H1 (cell line): ENCODE measurements around the gene TTC33. TPM values are rescaled to one million over a fixed set of nuclear protein-coding genes. Genes with fewer than 3 reads are reported as not detected.

ENCODE experiments used
- CTCF ChIA-PET: fragments of 300-600 bp; sonication (Branson Sonifier 250); formaldehyde crosslinking; loops from one replicate; lab custom pipeline; 2021; ENCODE audit not compliant: partially characterized antibody; lab: Charles Lee
- POLR2A ChIA-PET: fragments of 300-600 bp; sonication (Branson Sonifier 250); formaldehyde crosslinking; loops from one replicate; lab custom pipeline; 2021; ENCODE audit warnings: inconsistent platforms; ENCODE audit not compliant: partially characterized antibody; lab: Charles Lee
- DNase-seq, 2 experiments: peaks; one replicate each; pipeline versions ENCODE4 v3.0.0 to v3.0.0-alpha.2; 2010 to 2022; ENCODE audit warnings: low spot score in 2 of 2, low read depth in 1 of 2, mixed read lengths in 1 of 2
- FAIRE-seq: peaks from 2 replicates; lab custom pipeline; 2011; peaks lifted over from hg19 to GRCh38; lab: Jason Lieb, UNC
- H2AFZ ChIP-seq: 2 replicates; pipeline ENCODE4 v1.8.1; 2012; ENCODE audit warnings: low read length, inconsistent platforms
- H2AK5ac ChIP-seq: 2 replicates; pipeline ENCODE4 v1.6.1; 2013; ENCODE audit warnings: low read depth, low read length
- H2BK120ac ChIP-seq: replicated peaks from 2 replicates; pipeline ENCODE3; 2013; ENCODE audit warnings: low read depth, low read length, inconsistent platforms
- H2BK12ac ChIP-seq: 2 replicates; pipeline ENCODE4 v1.6.1; 2013; ENCODE audit warnings: low read depth, low read length
- H2BK15ac ChIP-seq: 2 replicates; pipeline ENCODE4 v1.6.1; 2013; ENCODE audit warnings: low read length
- H2BK20ac ChIP-seq: 2 replicates; pipeline ENCODE4 v1.6.1; 2013; ENCODE audit warnings: low read length
- H2BK5ac ChIP-seq: 2 replicates; pipeline ENCODE4 v1.6.1; 2013; ENCODE audit warnings: low read depth, low read length
- H3K14ac ChIP-seq: 2 replicates; pipeline ENCODE4 v1.6.1; 2013; ENCODE audit warnings: inconsistent platforms; ENCODE audit not compliant: insufficient read length
- H3K18ac ChIP-seq: 2 replicates; pipeline ENCODE4 v1.6.1; 2013; ENCODE audit warnings: low read length; ENCODE audit errors: extremely low read depth
- H3K23ac ChIP-seq: 2 replicates; pipeline ENCODE4 v1.6.1; 2013; ENCODE audit warnings: inconsistent platforms; ENCODE audit not compliant: insufficient read length
- H3K23me2 ChIP-seq: 2 replicates; pipeline ENCODE4 v1.6.1; 2013; ENCODE audit warnings: low read depth, low read length
- H3K27ac ChIP-seq: 2 replicates; pipeline ENCODE4 v1.6.1; 2011; ENCODE audit warnings: low read depth, low read length, inconsistent platforms
- H3K27me3 ChIP-seq, 4 experiments: replicated peaks in 1 of 4; 1 replicate in 1 of 4; 2 replicates in 3 of 4; pipeline versions ENCODE4 v1.6.1 to v1.8.1; 2011 to 2013; ENCODE audit warnings: low read length in 3 of 4, mild to moderate bottlenecking in 3 of 4, inconsistent platforms in 2 of 4, mixed read lengths in 2 of 4, moderate library complexity in 1 of 4; ENCODE audit not compliant: control insufficient read depth in 3 of 4, insufficient read depth in 3 of 4; ENCODE audit errors: extremely low read depth in 1 of 4
- H3K36me3 ChIP-seq, 4 experiments: 2 replicates each; pipeline versions ENCODE4 v1.6.1 to v1.8.1; 2011 to 2013; ENCODE audit warnings: mild to moderate bottlenecking in 4 of 4, low read length in 3 of 4, moderate library complexity in 2 of 4, control low read depth in 1 of 4, inconsistent platforms in 1 of 4; ENCODE audit not compliant: insufficient read depth in 4 of 4, control insufficient read depth in 2 of 4
- H3K4ac ChIP-seq: replicated peaks from 2 replicates; pipeline ENCODE3; 2013; ENCODE audit warnings: low read length, low read depth, mixed read lengths, inconsistent platforms; ENCODE audit not compliant: insufficient read length
- H3K4me1 ChIP-seq, 4 experiments: replicated peaks in 1 of 4; 1 replicate in 1 of 4; 2 replicates in 3 of 4; pipeline versions ENCODE4 v1.6.1 to v1.8.1; 2011 to 2013; ENCODE audit warnings: low read length in 3 of 4, inconsistent platforms in 2 of 4, mixed read lengths in 1 of 4; ENCODE audit not compliant: insufficient read depth in 4 of 4, control insufficient read depth in 3 of 4
- H3K4me2 ChIP-seq, 2 experiments: 2 replicates each; pipeline versions ENCODE4 v1.6.1 to v1.8.1; 2011 to 2013; ENCODE audit warnings: low read depth in 2 of 2, low read length in 2 of 2, control low read depth in 1 of 2, inconsistent platforms in 1 of 2, mild to moderate bottlenecking in 1 of 2; ENCODE audit not compliant: insufficient read depth in 1 of 2
- H3K4me3 ChIP-seq, 4 experiments: fragments of 200-600, 300-600 bp in 1 of 4; sonication (generic), shearing (Covaris generic), sonication (Bioruptor Twin) in 1 of 4; 2 replicates each; pipeline versions ENCODE4 v1.5.1 to v1.8.1; 2011 to 2016; ENCODE audit warnings: low read length in 4 of 4, low read depth in 3 of 4, control low read depth in 2 of 4, inconsistent platforms in 2 of 4, mild to moderate bottlenecking in 2 of 4, mixed read lengths in 1 of 4, moderate library complexity in 1 of 4; ENCODE audit not compliant: insufficient read depth in 2 of 4; ENCODE audit errors: extremely low read depth in 1 of 4
- H3K56ac ChIP-seq: replicated peaks from 2 replicates; pipeline ENCODE3; 2013; ENCODE audit warnings: low read depth, mild to moderate bottlenecking, mixed read lengths, low read length, inconsistent platforms; ENCODE audit not compliant: insufficient read length
- H3K79me1 ChIP-seq: 2 replicates; pipeline ENCODE4 v1.6.1; 2013; ENCODE audit warnings: low read depth, low read length, control low read depth
- H3K79me2 ChIP-seq, 2 experiments: 2 replicates each; pipeline versions ENCODE4 v1.6.1 to v1.8.1; 2012 to 2013; ENCODE audit warnings: low read length in 2 of 2, mild to moderate bottlenecking in 2 of 2, inconsistent platforms in 1 of 2; ENCODE audit not compliant: insufficient read depth in 2 of 2, control insufficient read depth in 1 of 2
- H3K9ac ChIP-seq, 4 experiments: replicated peaks in 1 of 4; 1 replicate in 1 of 4; 2 replicates in 3 of 4; pipeline versions ENCODE4 v1.6.1 to v1.8.1; 2011 to 2013; ENCODE audit warnings: low read depth in 3 of 4, low read length in 3 of 4, control low read depth in 2 of 4, mild to moderate bottlenecking in 2 of 4, moderate library complexity in 2 of 4, inconsistent platforms in 1 of 4; ENCODE audit errors: extremely low read depth in 1 of 4
- H3K9me3 ChIP-seq, 2 experiments: 2 replicates each; pipeline versions ENCODE4 v1.6.1 to v1.8.1; 2012 to 2013; ENCODE audit warnings: mild to moderate bottlenecking in 2 of 2, moderate library complexity in 2 of 2, control low read depth in 1 of 2, inconsistent platforms in 1 of 2, low read depth in 1 of 2, low read length in 1 of 2, mixed read lengths in 1 of 2; ENCODE audit not compliant: insufficient read depth in 2 of 2
- H4K20me1 ChIP-seq, 2 experiments: replicated peaks in 1 of 2; 2 replicates each; pipeline versions ENCODE3 to v1.8.1; 2011 to 2013; ENCODE audit warnings: inconsistent platforms in 2 of 2, low read length in 2 of 2, mild to moderate bottlenecking in 1 of 2; ENCODE audit not compliant: insufficient read depth in 2 of 2, control insufficient read depth in 1 of 2
- H4K5ac ChIP-seq: 2 replicates; pipeline ENCODE4 v1.6.1; 2013; ENCODE audit warnings: low read length, low read depth, mixed read lengths, inconsistent platforms; ENCODE audit not compliant: insufficient read length
- H4K8ac ChIP-seq: 2 replicates; pipeline ENCODE4 v1.8.0; 2013; ENCODE audit warnings: mild to moderate bottlenecking, moderate library complexity, low read length, inconsistent platforms; ENCODE audit not compliant: insufficient read depth; ENCODE audit errors: extremely low read depth
- H4K91ac ChIP-seq: replicated peaks from 2 replicates; pipeline ENCODE3; 2013; ENCODE audit warnings: low read length, mixed read lengths, inconsistent platforms; ENCODE audit not compliant: insufficient read length
- WGBS, 2 experiments: shearing (Covaris generic) in 1 of 2; methylation state at CpG; one replicate each; pipeline versions ENCODE4 v1.1.6 to v1.1.7; 2013 to 2015; ENCODE audit warnings: low lambda C conversion rate in 2 of 2, mixed read lengths in 2 of 2, inconsistent platforms in 1 of 2, low coverage in 1 of 2, missing lambda C conversion rate in 1 of 2; ENCODE audit not compliant: insufficient replicate concordance in 2 of 2, insufficient coverage in 1 of 2, insufficient read length in 1 of 2; ENCODE audit errors: extremely low coverage in 1 of 2, missing lambda C conversion rate in 1 of 2; 5-methylcytosine and 5-hydroxymethylcytosine counted together
- polyA plus RNA-seq, 7 experiments: library from polyadenylated mRNA; depleted of rRNA in 3 of 7; stranded (reverse) in 5 of 7; unstranded in 2 of 7; fragments of >200 nt in 5 of 7; fragments of 200-250 nt in 2 of 7; gene quantifications; 1 replicate in 5 of 7; 2 replicates in 1 of 7; 4 replicates in 1 of 7; pipeline versions ENCODE4 v1.2.1 to v1.2.3, GENCODE V29; 2011 to 2013; ENCODE audit warnings: missing spikeins in 2 of 7, mixed read lengths in 2 of 7
- total RNA-seq: library from RNA; stranded (reverse); fragmentation: NEBNext Ultra II Directional; extraction: Animal tissue kit (Norgen Biotek cat#: 25700); gene quantifications from 2 replicates; pipeline ENCODE4 v1.2.1, GENCODE V29; 2021

The TTC33 gene
- total and polyA plus RNA-seq, 2 of the 8 experiments (the other 6 are each of a cell fraction or from before 2014, with no cell fraction given) = 1.2 to 12.6 TPM

DNA sequence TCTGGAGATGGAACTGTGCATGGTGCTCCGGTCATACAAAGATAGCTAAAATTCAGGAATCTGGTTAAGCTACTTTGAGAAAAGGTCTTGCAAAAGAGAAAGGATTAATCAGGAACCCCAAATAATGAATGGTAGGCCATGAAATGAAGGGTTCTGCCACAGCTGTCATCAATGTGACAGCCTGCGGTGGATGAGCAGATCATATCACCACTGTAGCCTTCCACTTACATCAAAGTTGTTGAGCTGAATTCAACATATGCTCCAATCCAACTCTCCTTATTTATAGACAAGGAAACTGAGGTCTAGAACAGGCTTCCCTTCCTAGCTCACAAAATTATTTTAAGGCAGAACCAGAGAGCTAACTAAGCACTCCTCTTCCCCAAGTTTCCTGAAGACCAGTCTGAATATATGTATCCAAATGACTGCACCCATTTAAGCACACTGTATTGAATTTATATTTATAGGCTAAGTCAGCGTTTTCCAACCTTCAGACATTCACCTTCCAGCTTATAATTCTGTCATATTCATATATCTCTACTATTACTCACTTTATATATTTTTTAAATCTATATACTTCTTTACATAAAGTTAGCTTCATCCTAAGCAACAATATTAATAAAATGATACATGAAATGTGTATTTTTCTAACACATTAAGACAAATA, 90.0 kb downstream of the TTC33 start:
- no peak overlapping the region for H3K9ac ChIP-seq
- H3K4ac ChIP-seq = no peak overlapping the region
- H2AFZ ChIP-seq = no peak overlapping the region
- H4K5ac ChIP-seq = no peak overlapping the region
- H3K4me2 ChIP-seq = no peak overlapping the region
- H3K56ac ChIP-seq = no peak overlapping the region
- H3K14ac ChIP-seq = no peak overlapping the region
- H3K27me3 ChIP-seq = no peaks in the 10 kb centered on the region
- DNase-seq (no peak), FAIRE-seq (no peak)
- no peak overlapping the region for H2BK5ac ChIP-seq
- no peak overlapping the region for H3K23ac ChIP-seq
- 88% methylated on average over 3 of the region's 3 CpGs; no CpG with 5 or more reads in 1 of the 2 experiments for WGBS, 2 experiments
- H3K36me3 ChIP-seq = no peaks in the 10 kb centered on the region
- H4K91ac ChIP-seq = no peak overlapping the region
- H4K20me1 ChIP-seq = no peaks in the 10 kb centered on the region
- no peak overlapping the region for H2BK20ac ChIP-seq
- no peak overlapping the region for H4K8ac ChIP-seq
- H3K79me2 ChIP-seq = no peaks in the 10 kb centered on the region
- no peak overlapping the region for H3K4me3 ChIP-seq
- no peak overlapping the region for H2BK12ac ChIP-seq
- H3K9me3 ChIP-seq = no peaks in the 10 kb centered on the region
- no peak overlapping the region for H3K18ac ChIP-seq
- H2BK120ac ChIP-seq = no peak overlapping the region
- no peaks in the 10 kb centered on the region for H3K4me1 ChIP-seq
- CTCF ChIA-PET = interaction anchor here (0.7 to 1.3 kb wide), 5 partner anchors 10 to 188 kb away, joined by 3 read pairs; no protein-coding TSS in a partner anchor
- H3K23me2 ChIP-seq = no peaks in the 10 kb centered on the region
- POLR2A ChIA-PET = no interaction called here
- H3K79me1 ChIP-seq = no peaks in the 10 kb centered on the region
- H2AK5ac ChIP-seq = no peak overlapping the region
- no peak overlapping the region for H2BK15ac ChIP-seq
- no peak overlapping the region for H3K27ac ChIP-seq
